ENCODE results near the gene MYO1D. TPM values are rescaled to one million over a fixed set of nuclear protein-coding genes. Genes with fewer than 3 reads are reported as not detected.

The MYO1D gene
- total RNA-seq, 1 experiment from 2014 or later: 29.9 TPM

DNA sequence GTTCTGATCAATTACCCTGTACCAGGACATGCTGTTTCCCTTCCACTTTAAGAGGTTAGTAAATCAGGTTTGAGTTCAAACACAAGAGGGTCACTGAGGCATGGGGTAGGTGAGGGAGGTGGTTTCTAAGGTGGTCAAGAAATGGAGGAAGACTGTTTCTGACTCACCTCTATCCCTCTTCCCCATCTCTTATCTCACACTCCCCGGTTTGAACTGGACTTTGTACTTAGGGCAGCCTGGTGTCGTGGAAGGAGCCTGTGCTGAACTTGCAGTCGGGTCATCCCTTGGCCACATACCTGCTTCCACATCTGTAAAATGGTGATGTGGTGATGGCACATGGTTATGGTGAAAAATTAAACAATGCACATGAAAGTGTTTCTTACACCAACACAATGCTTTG, 33.8 kb upstream of the MYO1D start:
- ChIA-PET CTCF (interaction anchor here (1.3 to 2.8 kb wide), 9 partner anchors 25 to 252 kb away, joined by 5 to 53 read pairs (median 13); partner anchors contain the start of gene MYO1D), POLR2A (no interaction called here)
- peaks cover 19% of the 10 kb centered on the region for H3K4me1 Mint-ChIP-seq
- DNase-seq (ENCODE audit: low spot score) (no peak), ATAC-seq (no peak)
- H3K27ac Mint-ChIP-seq: no peak overlapping the region
- no peak for TF ChIP-seq ZNF396 (CRISPR knock-in tag; IDR thresholded peaks at IDR 0.05; ENCODE audit: borderline replicate concordance)
- no peak for TF ChIP-seq CBFB (CRISPR knock-in tag; IDR thresholded peaks at IDR 0.05; ENCODE audit: low read depth)
- TF ChIP-seq, protein P1, sequence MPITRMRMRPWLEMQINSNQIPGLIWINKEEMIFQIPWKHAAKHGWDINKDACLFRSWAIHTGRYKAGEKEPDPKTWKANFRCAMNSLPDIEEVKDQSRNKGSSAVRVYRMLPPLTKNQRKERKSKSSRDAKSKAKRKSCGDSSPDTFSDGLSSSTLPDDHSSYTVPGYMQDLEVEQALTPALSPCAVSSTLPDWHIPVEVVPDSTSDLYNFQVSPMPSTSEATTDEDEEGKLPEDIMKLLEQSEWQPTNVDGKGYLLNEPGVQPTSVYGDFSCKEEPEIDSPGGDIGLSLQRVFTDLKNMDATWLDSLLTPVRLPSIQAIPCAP (CRISPR knock-in tag; IDR thresholded peaks at IDR 0.05): no peak
- TF ChIP-seq SP1 (CRISPR knock-in tag; conservative IDR thresholded peaks at IDR 0.05): no peak
- no peak for TF ChIP-seq NR3C1 (CRISPR knock-in tag; conservative IDR thresholded peaks at IDR 0.05; ENCODE audit: low read depth)
- TF ChIP-seq, protein P2, sequence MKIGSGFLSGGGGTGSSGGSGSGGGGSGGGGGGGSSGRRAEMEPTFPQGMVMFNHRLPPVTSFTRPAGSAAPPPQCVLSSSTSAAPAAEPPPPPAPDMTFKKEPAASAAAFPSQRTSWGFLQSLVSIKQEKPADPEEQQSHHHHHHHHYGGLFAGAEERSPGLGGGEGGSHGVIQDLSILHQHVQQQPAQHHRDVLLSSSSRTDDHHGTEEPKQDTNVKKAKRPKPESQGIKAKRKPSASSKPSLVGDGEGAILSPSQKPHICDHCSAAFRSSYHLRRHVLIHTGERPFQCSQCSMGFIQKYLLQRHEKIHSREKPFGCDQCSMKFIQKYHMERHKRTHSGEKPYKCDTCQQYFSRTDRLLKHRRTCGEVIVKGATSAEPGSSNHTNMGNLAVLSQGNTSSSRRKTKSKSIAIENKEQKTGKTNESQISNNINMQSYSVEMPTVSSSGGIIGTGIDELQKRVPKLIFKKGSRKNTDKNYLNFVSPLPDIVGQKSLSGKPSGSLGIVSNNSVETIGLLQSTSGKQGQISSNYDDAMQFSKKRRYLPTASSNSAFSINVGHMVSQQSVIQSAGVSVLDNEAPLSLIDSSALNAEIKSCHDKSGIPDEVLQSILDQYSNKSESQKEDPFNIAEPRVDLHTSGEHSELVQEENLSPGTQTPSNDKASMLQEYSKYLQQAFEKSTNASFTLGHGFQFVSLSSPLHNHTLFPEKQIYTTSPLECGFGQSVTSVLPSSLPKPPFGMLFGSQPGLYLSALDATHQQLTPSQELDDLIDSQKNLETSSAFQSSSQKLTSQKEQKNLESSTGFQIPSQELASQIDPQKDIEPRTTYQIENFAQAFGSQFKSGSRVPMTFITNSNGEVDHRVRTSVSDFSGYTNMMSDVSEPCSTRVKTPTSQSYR (CRISPR knock-in tag; IDR thresholded peaks at IDR 0.05): no peak
- TF ChIP-seq, protein P3, sequence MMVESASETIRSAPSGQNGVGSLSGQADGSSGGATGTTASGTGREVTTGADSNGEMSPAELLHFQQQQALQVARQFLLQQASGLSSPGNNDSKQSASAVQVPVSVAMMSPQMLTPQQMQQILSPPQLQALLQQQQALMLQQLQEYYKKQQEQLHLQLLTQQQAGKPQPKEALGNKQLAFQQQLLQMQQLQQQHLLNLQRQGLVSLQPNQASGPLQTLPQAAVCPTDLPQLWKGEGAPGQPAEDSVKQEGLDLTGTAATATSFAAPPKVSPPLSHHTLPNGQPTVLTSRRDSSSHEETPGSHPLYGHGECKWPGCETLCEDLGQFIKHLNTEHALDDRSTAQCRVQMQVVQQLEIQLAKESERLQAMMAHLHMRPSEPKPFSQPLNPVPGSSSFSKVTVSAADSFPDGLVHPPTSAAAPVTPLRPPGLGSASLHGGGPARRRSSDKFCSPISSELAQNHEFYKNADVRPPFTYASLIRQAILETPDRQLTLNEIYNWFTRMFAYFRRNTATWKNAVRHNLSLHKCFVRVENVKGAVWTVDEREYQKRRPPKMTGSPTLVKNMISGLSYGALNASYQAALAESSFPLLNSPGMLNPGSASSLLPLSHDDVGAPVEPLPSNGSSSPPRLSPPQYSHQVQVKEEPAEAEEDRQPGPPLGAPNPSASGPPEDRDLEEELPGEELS (CRISPR knock-in tag; IDR thresholded peaks at IDR 0.05): no peak
- TF ChIP-seq, protein P4, sequence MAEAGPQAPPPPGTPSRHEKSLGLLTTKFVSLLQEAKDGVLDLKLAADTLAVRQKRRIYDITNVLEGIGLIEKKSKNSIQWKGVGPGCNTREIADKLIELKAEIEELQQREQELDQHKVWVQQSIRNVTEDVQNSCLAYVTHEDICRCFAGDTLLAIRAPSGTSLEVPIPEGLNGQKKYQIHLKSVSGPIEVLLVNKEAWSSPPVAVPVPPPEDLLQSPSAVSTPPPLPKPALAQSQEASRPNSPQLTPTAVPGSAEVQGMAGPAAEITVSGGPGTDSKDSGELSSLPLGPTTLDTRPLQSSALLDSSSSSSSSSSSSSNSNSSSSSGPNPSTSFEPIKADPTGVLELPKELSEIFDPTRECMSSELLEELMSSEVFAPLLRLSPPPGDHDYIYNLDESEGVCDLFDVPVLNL (CRISPR knock-in tag; IDR thresholded peaks at IDR 0.05; ENCODE audit: borderline replicate concordance, low read depth): no peak
- TF ChIP-seq, protein P5, sequence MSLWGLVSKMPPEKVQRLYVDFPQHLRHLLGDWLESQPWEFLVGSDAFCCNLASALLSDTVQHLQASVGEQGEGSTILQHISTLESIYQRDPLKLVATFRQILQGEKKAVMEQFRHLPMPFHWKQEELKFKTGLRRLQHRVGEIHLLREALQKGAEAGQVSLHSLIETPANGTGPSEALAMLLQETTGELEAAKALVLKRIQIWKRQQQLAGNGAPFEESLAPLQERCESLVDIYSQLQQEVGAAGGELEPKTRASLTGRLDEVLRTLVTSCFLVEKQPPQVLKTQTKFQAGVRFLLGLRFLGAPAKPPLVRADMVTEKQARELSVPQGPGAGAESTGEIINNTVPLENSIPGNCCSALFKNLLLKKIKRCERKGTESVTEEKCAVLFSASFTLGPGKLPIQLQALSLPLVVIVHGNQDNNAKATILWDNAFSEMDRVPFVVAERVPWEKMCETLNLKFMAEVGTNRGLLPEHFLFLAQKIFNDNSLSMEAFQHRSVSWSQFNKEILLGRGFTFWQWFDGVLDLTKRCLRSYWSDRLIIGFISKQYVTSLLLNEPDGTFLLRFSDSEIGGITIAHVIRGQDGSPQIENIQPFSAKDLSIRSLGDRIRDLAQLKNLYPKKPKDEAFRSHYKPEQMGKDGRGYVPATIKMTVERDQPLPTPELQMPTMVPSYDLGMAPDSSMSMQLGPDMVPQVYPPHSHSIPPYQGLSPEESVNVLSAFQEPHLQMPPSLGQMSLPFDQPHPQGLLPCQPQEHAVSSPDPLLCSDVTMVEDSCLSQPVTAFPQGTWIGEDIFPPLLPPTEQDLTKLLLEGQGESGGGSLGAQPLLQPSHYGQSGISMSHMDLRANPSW (CRISPR knock-in tag; conservative IDR thresholded peaks at IDR 0.05; ENCODE audit: low read depth): no peak
- TF ChIP-seq, protein P6, sequence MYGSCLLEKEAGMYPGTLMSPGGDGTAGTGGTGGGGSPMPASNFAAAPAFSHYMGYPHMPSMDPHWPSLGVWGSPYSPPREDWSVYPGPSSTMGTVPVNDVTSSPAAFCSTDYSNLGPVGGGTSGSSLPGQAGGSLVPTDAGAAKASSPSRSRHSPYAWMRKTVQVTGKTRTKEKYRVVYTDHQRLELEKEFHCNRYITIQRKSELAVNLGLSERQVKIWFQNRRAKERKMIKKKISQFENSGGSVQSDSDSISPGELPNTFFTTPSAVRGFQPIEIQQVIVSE (CRISPR knock-in tag; IDR thresholded peaks at IDR 0.05; ENCODE audit: borderline replicate concordance): no peak
- no peak for TF ChIP-seq SOX15 (CRISPR knock-in tag; IDR thresholded peaks at IDR 0.05)
- TF ChIP-seq ZBTB21 (CRISPR knock-in tag; IDR thresholded peaks at IDR 0.05; ENCODE audit: borderline replicate concordance): no peak
- no peak for TF ChIP-seq ZNF219 (CRISPR knock-in tag; IDR thresholded peaks at IDR 0.05; ENCODE audit: borderline replicate concordance)
- TF ChIP-seq, protein P7, sequence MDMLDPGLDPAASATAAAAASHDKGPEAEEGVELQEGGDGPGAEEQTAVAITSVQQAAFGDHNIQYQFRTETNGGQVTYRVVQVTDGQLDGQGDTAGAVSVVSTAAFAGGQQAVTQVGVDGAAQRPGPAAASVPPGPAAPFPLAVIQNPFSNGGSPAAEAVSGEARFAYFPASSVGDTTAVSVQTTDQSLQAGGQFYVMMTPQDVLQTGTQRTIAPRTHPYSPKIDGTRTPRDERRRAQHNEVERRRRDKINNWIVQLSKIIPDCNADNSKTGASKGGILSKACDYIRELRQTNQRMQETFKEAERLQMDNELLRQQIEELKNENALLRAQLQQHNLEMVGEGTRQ (CRISPR knock-in tag; IDR thresholded peaks at IDR 0.05): no peak
- TF ChIP-seq, protein P8, sequence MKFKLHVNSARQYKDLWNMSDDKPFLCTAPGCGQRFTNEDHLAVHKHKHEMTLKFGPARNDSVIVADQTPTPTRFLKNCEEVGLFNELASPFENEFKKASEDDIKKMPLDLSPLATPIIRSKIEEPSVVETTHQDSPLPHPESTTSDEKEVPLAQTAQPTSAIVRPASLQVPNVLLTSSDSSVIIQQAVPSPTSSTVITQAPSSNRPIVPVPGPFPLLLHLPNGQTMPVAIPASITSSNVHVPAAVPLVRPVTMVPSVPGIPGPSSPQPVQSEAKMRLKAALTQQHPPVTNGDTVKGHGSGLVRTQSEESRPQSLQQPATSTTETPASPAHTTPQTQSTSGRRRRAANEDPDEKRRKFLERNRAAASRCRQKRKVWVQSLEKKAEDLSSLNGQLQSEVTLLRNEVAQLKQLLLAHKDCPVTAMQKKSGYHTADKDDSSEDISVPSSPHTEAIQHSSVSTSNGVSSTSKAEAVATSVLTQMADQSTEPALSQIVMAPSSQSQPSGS (CRISPR knock-in tag; IDR thresholded peaks at IDR 0.05; ENCODE audit: borderline replicate concordance, low read depth): no peak
- TF ChIP-seq, protein P9, sequence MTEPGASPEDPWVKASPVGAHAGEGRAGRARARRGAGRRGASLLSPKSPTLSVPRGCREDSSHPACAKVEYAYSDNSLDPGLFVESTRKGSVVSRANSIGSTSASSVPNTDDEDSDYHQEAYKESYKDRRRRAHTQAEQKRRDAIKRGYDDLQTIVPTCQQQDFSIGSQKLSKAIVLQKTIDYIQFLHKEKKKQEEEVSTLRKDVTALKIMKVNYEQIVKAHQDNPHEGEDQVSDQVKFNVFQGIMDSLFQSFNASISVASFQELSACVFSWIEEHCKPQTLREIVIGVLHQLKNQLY (CRISPR knock-in tag; IDR thresholded peaks at IDR 0.05): no peak
- no peaks in the 10 kb centered on the region for H3K36me3 Mint-ChIP-seq
- H3K4me3 Mint-ChIP-seq: no peak overlapping the region
- H3K9me3 Mint-ChIP-seq: no peaks in the 10 kb centered on the region; the same call in 1 of the 2 replicates
- no peaks in the 10 kb centered on the region for H3K27me3 Mint-ChIP-seq (ENCODE audit: low read depth)
